H1 (cell line): ENCODE data around the gene RFC3. TPM values are rescaled to one million over a fixed set of nuclear protein-coding genes. Genes with fewer than 3 reads are reported as not detected.
A peak's percentile ranks its signal among the peaks of the same experiment; 100 is the strongest.

Experiments
- CEBPB ChIP-seq: IDR thresholded peaks from 2 replicates; pipeline ENCODE4 v1.6.1; 2012; ENCODE audit warnings: low read depth, low read length
- EGR1 ChIP-seq: IDR thresholded peaks from 2 replicates; pipeline ENCODE4 v1.6.1; 2011; ENCODE audit warnings: low read depth, low read length, borderline replicate concordance
- HDAC2 ChIP-seq, 2 experiments: fragments of 300-600 bp in 1 of 2; sonication (generic) in 1 of 2; IDR thresholded peaks; 2 replicates each; pipeline ENCODE4 v1.6.1; 2011 to 2012; ENCODE audit warnings: low read depth in 2 of 2, low read length in 2 of 2, mild to moderate bottlenecking in 2 of 2, moderate library complexity in 2 of 2, borderline replicate concordance in 1 of 2, inconsistent platforms in 1 of 2
- KDM4A ChIP-seq: IDR thresholded peaks from one replicate; pipeline ENCODE4 v1.7.1; 2012; ENCODE audit warnings: low read depth, mild to moderate bottlenecking, moderate library complexity, low read length, inconsistent platforms; ENCODE audit not compliant: severe bottlenecking
- MAFK ChIP-seq: IDR thresholded peaks from 2 replicates; pipeline ENCODE4 v1.6.1; 2012; ENCODE audit warnings: low read depth, mild to moderate bottlenecking, improper control_type of control experiment, low read length
- RAD21 ChIP-seq, 2 experiments: IDR thresholded peaks in 1 of 2; conservative IDR thresholded peaks in 1 of 2; 2 replicates each; pipeline ENCODE4 v1.6.1; 2011; ENCODE audit warnings: low read depth in 2 of 2, low read length in 2 of 2, improper control_type of control experiment in 1 of 2, inconsistent platforms in 1 of 2, mild to moderate bottlenecking in 1 of 2, moderate library complexity in 1 of 2
- SIN3A ChIP-seq, 2 experiments: IDR thresholded peaks in 1 of 2; conservative IDR thresholded peaks in 1 of 2; 2 replicates each; pipeline ENCODE4 v1.6.1; 2011 to 2012; ENCODE audit warnings: low read length in 2 of 2, improper control_type of control experiment in 1 of 2, low read depth in 1 of 2, mild to moderate bottlenecking in 1 of 2
- SP1 ChIP-seq: IDR thresholded peaks from 2 replicates; pipeline ENCODE4 v1.6.1; 2011; ENCODE audit warnings: low read depth, low read length
- SRF ChIP-seq: IDR thresholded peaks from 2 replicates; pipeline ENCODE4 v1.6.1; 2011; ENCODE audit warnings: mild to moderate bottlenecking, low read depth, low read length, moderate library complexity
- SUZ12 ChIP-seq: fragments of 200-600 bp; sonication (generic); IDR thresholded peaks from 2 replicates; pipeline ENCODE4 v1.6.1; 2012; ENCODE audit warnings: mild to moderate bottlenecking, inconsistent platforms, low read length, moderate library complexity, mixed read lengths
- TEAD4 ChIP-seq: IDR thresholded peaks from 2 replicates; pipeline ENCODE4 v1.6.1; 2012; ENCODE audit warnings: low read depth, low read length, inconsistent platforms, mixed read lengths
- polyA plus RNA-seq, 7 experiments: library from polyadenylated mRNA; depleted of rRNA in 3 of 7; stranded (reverse) in 5 of 7; unstranded in 2 of 7; fragments of >200 nt in 5 of 7; fragments of 200-250 nt in 2 of 7; gene quantifications; 1 replicate in 5 of 7; 2 replicates in 1 of 7; 4 replicates in 1 of 7; pipeline versions ENCODE4 v1.2.1 to v1.2.3, GENCODE V29; 2011 to 2013; ENCODE audit warnings: missing spikeins in 2 of 7, mixed read lengths in 2 of 7
- total RNA-seq: library from RNA; stranded (reverse); fragmentation: NEBNext Ultra II Directional; extraction: Animal tissue kit (Norgen Biotek cat#: 25700); gene quantifications from 2 replicates; pipeline ENCODE4 v1.2.1, GENCODE V29; 2021
- TF ChIP-seq, protein P1 (sequence below): IDR thresholded peaks from 2 replicates; pipeline ENCODE4 v1.6.1; 2012; ENCODE audit warnings: inconsistent platforms
- TF ChIP-seq, protein P2 (sequence below): IDR thresholded peaks from 2 replicates; pipeline ENCODE4 v1.6.1; 2012; ENCODE audit warnings: inconsistent platforms
- TF ChIP-seq, protein P3 (sequence below): IDR thresholded peaks from 2 replicates; pipeline ENCODE4 v1.6.1; 2011; ENCODE audit warnings: low read depth, mild to moderate bottlenecking, low read length; ENCODE audit not compliant: insufficient read depth

Gene RFC3
- total and polyA plus RNA-seq, 2 of the 8 experiments (the other 6 are each of a cell fraction or from before 2014, with no cell fraction given): 26.4 to 45.6 TPM

GRCh38 chr13:33817901-33818706 is at the start of gene RFC3 (continued):
- TF ChIP-seq MAFK: no peak
- TF ChIP-seq SRF: no peak
- peak in 1 of 2 experiments; percentile 92; a peak in 1 of 4 replicates for TF ChIP-seq HDAC2 (IDR thresholded peaks at IDR 0.05; ENCODE audit: borderline replicate concordance in 1 of 2, low read depth in 2 of 2, low read length in 2 of 2)
- TF ChIP-seq, protein P1, sequence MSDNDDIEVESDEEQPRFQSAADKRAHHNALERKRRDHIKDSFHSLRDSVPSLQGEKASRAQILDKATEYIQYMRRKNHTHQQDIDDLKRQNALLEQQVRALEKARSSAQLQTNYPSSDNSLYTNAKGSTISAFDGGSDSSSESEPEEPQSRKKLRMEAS: 0 out of 2 replicates have a peak, but pooled peaks have one; percentile 42
- no peak for TF ChIP-seq SP1
- TF ChIP-seq RAD21 (IDR thresholded peaks at IDR 0.05 in 1 of 2, conservative IDR thresholded peaks at IDR 0.05 in 1 of 2; ENCODE audit: low read depth in 2 of 2, low read length in 2 of 2): no peak; a peak in 1 of 4 replicates
- no peak for TF ChIP-seq TEAD4
- TF ChIP-seq SIN3A (conservative IDR thresholded peaks at IDR 0.05 in 1 of 2, IDR thresholded peaks at IDR 0.05 in 1 of 2; ENCODE audit: low read depth in 1 of 2, low read length in 2 of 2): peak; percentile 21 to 60; a peak in 1 of 4 replicates
- no peak for TF ChIP-seq EGR1
- TF ChIP-seq, protein P2, sequence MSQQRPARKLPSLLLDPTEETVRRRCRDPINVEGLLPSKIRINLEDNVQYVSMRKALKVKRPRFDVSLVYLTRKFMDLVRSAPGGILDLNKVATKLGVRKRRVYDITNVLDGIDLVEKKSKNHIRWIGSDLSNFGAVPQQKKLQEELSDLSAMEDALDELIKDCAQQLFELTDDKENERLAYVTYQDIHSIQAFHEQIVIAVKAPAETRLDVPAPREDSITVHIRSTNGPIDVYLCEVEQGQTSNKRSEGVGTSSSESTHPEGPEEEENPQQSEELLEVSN: peak; percentile 57
- no peak for TF ChIP-seq SUZ12
- TF ChIP-seq, protein P3, sequence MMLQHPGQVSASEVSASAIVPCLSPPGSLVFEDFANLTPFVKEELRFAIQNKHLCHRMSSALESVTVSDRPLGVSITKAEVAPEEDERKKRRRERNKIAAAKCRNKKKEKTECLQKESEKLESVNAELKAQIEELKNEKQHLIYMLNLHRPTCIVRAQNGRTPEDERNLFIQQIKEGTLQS: no peak
- TF ChIP-seq CEBPB: no peak
- TF ChIP-seq KDM4A: peak; percentile 83
